ENCODE data around the gene GJD3. TPM values are rescaled to one million over a fixed set of nuclear protein-coding genes. Genes with fewer than 3 reads are reported as not detected.

The GJD3 gene
- total RNA-seq, 1 experiment from 2014 or later = not detected

DNA sequence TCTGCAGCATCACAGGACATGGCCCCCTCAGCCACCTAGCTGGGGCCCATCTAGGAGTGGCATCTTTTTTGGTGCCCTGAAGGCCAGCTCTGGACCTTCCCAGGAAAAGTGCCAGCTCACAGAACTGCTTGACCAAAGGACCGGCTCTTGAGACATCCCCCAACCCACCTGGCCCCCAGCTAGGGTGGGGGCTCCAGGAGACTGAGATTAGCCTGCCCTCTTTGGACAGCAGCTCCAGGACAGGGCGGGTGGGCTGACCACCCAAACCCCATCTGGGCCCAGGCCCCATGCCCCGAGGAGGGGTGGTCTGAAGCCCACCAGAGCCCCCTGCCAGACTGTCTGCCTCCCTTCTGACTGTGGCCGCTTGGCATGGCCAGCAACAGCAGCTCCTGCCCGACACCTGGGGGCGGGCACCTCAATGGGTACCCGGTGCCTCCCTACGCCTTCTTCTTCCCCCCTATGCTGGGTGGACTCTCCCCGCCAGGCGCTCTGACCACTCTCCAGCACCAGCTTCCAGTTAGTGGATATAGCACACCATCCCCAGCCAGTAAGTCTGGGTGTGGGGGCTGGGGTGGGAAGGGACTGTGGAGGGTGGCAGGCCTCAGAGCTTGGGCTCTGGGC lies 33.6 kb downstream of the GJD3 start:
- Histone ChIP-seq H3K79me2 (ENCODE audit: low read depth) (peaks cover 41% of the 10 kb centered on the region), H3K36me3 (ENCODE audit: low read depth) (no peaks in the 10 kb centered on the region), H4K20me1 (ENCODE audit: insufficient read depth) (peaks cover 18% of the 10 kb centered on the region; the same call in 1 of the 2 replicates), H3K27ac (no peak overlapping the region), H3K4me2 (no peak overlapping the region), H3F3A (ENCODE audit: insufficient read depth, low read depth) (peaks cover 6% of the 10 kb centered on the region; the same call in 1 of the 2 replicates), H2AFZ (no peak overlapping the region), H3K4me1 (replicated peaks; ENCODE audit: insufficient read depth) (peaks cover 36% of the 10 kb centered on the region), H3K9me3 (ENCODE audit: insufficient read depth, low read depth) (no peaks in the 10 kb centered on the region), H3K9me2 (ENCODE audit: insufficient read depth) (no peaks in the 10 kb centered on the region), H3K4me3 (no peak overlapping the region), H3K27me3 (ENCODE audit: insufficient read depth, low read depth) (no peaks in the 10 kb centered on the region)
- CTCF ChIA-PET = interaction anchor here (0.6 kb wide), 1 partner anchor 22 kb away, joined by 3 read pairs; no protein-coding TSS in a partner anchor
- intact Hi-C loops (cut with micrococcal nuclease; ENCODE audit: unreplicated experiment) = no loop called here
- POLR2A ChIA-PET (ENCODE audit: unreplicated experiment) = no interaction called here
- no peak for DNase-seq
- TF ChIP-seq CTCF (conservative IDR thresholded peaks at IDR 0.05) (no peak), EZH2 (IDR thresholded peaks at IDR 0.05; ENCODE audit: low read depth) (no peak)
- BruUV-seq (replicated peaks) = no TSS peak

GRCh38 chr17:40329839-40330794 lies 34.4 kb downstream of the GJD3 start:
- peak in 1 of 2 experiments; percentile 16 for DNase-seq
- no peak overlapping the region for H3K27ac ChIP-seq
- H3K4me2 ChIP-seq = no peak overlapping the region
- H4K20me1 ChIP-seq (ENCODE audit: insufficient read depth) = peaks cover 18% of the 10 kb centered on the region; the same call in 1 of the 2 replicates
- TF ChIP-seq EZH2 (IDR thresholded peaks at IDR 0.05; ENCODE audit: low read depth) (no peak), CTCF (conservative IDR thresholded peaks at IDR 0.05) (no peak)
- no peaks in the 10 kb centered on the region for H3K9me2 ChIP-seq (ENCODE audit: insufficient read depth)
- peaks cover 6% of the 10 kb centered on the region; the same call in 1 of the 2 replicates for H3F3A ChIP-seq (ENCODE audit: insufficient read depth, low read depth)
- H3K9me3 ChIP-seq (ENCODE audit: insufficient read depth, low read depth) = no peaks in the 10 kb centered on the region
- no peak overlapping the region for H3K4me3 ChIP-seq
- ChIA-PET CTCF (interaction anchor here (0.6 kb wide), 1 partner anchor 21 kb away, joined by 3 read pairs; no protein-coding TSS in a partner anchor), POLR2A (ENCODE audit: unreplicated experiment) (no interaction called here)
- no peaks in the 10 kb centered on the region for H3K27me3 ChIP-seq (ENCODE audit: insufficient read depth, low read depth)
- H3K79me2 ChIP-seq (ENCODE audit: low read depth) = peaks cover 39% of the 10 kb centered on the region
- intact Hi-C loops (cut with micrococcal nuclease; ENCODE audit: unreplicated experiment) = no loop called here
- H3K36me3 ChIP-seq (ENCODE audit: low read depth) = no peaks in the 10 kb centered on the region
- BruUV-seq (replicated peaks) = no TSS peak
- peaks cover 29% of the 10 kb centered on the region for H3K4me1 ChIP-seq (replicated peaks; ENCODE audit: insufficient read depth)
- H2AFZ ChIP-seq = no peak overlapping the region

DNA sequence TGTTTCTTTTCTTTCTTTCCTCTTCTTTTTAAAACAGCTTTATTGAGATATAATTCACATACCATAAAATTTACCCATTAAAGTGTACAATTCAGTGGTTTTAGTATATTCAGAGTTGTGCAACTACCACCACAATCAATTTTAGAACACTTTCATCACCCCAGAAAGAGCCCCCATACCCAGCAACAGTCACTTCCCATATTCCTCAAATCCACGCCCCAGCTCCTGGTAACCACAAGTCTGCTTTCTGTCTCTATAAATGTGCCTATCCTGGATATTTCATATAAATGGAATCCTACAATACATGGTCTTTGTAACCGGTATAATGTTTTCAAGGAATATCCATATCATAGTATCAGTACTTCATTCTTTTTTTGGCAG lies 36.2 kb downstream of the GJD3 start:
- no peaks in the 10 kb centered on the region for H3K27me3 ChIP-seq (ENCODE audit: insufficient read depth, low read depth)
- no peaks in the 10 kb centered on the region for H3F3A ChIP-seq (ENCODE audit: insufficient read depth, low read depth)
- no peak for TF ChIP-seq EZH2 (IDR thresholded peaks at IDR 0.05; ENCODE audit: low read depth)
- no peak for TF ChIP-seq CTCF (conservative IDR thresholded peaks at IDR 0.05)
- ChIA-PET CTCF (interaction anchor here (0.6 kb wide), 1 partner anchor 21 kb away, joined by 5 read pairs; no protein-coding TSS in a partner anchor), POLR2A (ENCODE audit: unreplicated experiment) (no interaction called here)
- H3K4me3 ChIP-seq = no peak overlapping the region
- peaks cover 24% of the 10 kb centered on the region for H3K4me1 ChIP-seq (replicated peaks; ENCODE audit: insufficient read depth)
- H3K9me2 ChIP-seq (ENCODE audit: insufficient read depth) = no peaks in the 10 kb centered on the region
- DNase-seq = peak in 1 of 2 experiments; percentile 13
- no peaks in the 10 kb centered on the region for H3K36me3 ChIP-seq (ENCODE audit: low read depth)
- no peak overlapping the region for H3K27ac ChIP-seq
- peaks cover 48% of the 10 kb centered on the region for H3K79me2 ChIP-seq (ENCODE audit: low read depth)
- H4K20me1 ChIP-seq (ENCODE audit: insufficient read depth) = peaks cover 14% of the 10 kb centered on the region
- H2AFZ ChIP-seq = no peak overlapping the region
- intact Hi-C loops (cut with micrococcal nuclease; ENCODE audit: unreplicated experiment) = no loop called here
- no peaks in the 10 kb centered on the region for H3K9me3 ChIP-seq (ENCODE audit: insufficient read depth, low read depth)
- H3K4me2 ChIP-seq = no peak overlapping the region
- BruUV-seq (replicated peaks) = no TSS peak

All from PC-9 (cell line).